KOPT-K1 (cell line): Measurements from ENCODE around the gene ATXN2L.
"Not testable (repeated sequence)": the region's sequence is repeated elsewhere in the genome, so short reads cannot be mapped to it uniquely, and the experiment has no call there.

Experiments
- H3K27ac ChIP-seq: fragments of 200-600 bp; sonication (generic); 2 replicates; pipeline ENCODE4 v1.5.1; 2016; ENCODE audit warnings: antibody characterized with exemption, mild to moderate bottlenecking, low read depth, low read length; ENCODE audit not compliant: poor library complexity, severe bottlenecking
- H3K36me3 ChIP-seq: fragments of 200-600 bp; sonication (generic); 2 replicates; pipeline ENCODE4 v1.5.1; 2017; ENCODE audit warnings: antibody characterized with exemption, mild to moderate bottlenecking, low read length, moderate library complexity; ENCODE audit not compliant: insufficient read depth
- H3K9me3 ChIP-seq: fragments of 200-600 bp; sonication (generic); 2 replicates; pipeline ENCODE4 v1.5.1; 2017; ENCODE audit warnings: antibody characterized with exemption, low read length, mild to moderate bottlenecking; ENCODE audit not compliant: insufficient read depth, poor library complexity, severe bottlenecking

Gene ATXN2L, protein sequence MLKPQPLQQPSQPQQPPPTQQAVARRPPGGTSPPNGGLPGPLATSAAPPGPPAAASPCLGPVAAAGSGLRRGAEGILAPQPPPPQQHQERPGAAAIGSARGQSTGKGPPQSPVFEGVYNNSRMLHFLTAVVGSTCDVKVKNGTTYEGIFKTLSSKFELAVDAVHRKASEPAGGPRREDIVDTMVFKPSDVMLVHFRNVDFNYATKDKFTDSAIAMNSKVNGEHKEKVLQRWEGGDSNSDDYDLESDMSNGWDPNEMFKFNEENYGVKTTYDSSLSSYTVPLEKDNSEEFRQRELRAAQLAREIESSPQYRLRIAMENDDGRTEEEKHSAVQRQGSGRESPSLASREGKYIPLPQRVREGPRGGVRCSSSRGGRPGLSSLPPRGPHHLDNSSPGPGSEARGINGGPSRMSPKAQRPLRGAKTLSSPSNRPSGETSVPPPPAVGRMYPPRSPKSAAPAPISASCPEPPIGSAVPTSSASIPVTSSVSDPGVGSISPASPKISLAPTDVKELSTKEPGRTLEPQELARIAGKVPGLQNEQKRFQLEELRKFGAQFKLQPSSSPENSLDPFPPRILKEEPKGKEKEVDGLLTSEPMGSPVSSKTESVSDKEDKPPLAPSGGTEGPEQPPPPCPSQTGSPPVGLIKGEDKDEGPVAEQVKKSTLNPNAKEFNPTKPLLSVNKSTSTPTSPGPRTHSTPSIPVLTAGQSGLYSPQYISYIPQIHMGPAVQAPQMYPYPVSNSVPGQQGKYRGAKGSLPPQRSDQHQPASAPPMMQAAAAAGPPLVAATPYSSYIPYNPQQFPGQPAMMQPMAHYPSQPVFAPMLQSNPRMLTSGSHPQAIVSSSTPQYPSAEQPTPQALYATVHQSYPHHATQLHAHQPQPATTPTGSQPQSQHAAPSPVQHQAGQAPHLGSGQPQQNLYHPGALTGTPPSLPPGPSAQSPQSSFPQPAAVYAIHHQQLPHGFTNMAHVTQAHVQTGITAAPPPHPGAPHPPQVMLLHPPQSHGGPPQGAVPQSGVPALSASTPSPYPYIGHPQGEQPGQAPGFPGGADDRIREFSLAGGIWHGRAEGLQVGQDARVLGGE

GRCh38 chr16:28822520-28823290 lies at the start of gene ATXN2L:
Gene ATXN2L, plus strand, starts transcription at chr16:28822999. Its CDS starts 261 bp downstream, at chr16:28823260.
- peaks cover 43% of the 10 kb centered on the region for H3K36me3 ChIP-seq

GRCh38 chr16:28781697-28782096 lies 41.1 kb upstream of the ATXN2L start:
- H3K9me3 ChIP-seq, H3K36me3 ChIP-seq, H3K27ac ChIP-seq: not testable (repeated sequence)

More at GRCh38 chr16:28822520-28823290, at the start of gene ATXN2L:
- Histone ChIP-seq H3K27ac (peak within 1 kb of the TSS; percentile 100), H3K9me3 (no peaks in the 10 kb centered on the region)

DNA sequence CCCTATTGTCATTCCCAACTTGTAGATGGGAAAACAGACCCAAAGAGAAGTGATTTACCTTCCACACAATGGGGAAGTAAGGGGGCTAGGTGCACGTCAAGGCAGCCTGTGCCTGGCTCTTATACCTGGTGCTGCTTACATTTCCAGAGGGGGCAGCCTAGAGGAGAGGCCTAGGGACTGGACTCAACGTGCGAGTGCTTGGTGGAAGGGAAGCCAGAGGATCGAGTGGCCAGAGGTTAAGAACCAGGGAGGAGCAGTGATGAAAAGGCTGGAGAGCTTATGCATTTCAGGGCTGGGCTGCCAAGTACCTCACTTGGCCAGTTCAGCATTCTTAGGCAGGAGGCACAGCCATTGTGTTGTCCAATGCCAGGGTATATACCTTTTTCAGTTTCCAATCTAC lies 40.4 kb upstream of the ATXN2L start:
- H3K27ac ChIP-seq, H3K9me3 ChIP-seq, H3K36me3 ChIP-seq: not testable (repeated sequence)

DNA sequence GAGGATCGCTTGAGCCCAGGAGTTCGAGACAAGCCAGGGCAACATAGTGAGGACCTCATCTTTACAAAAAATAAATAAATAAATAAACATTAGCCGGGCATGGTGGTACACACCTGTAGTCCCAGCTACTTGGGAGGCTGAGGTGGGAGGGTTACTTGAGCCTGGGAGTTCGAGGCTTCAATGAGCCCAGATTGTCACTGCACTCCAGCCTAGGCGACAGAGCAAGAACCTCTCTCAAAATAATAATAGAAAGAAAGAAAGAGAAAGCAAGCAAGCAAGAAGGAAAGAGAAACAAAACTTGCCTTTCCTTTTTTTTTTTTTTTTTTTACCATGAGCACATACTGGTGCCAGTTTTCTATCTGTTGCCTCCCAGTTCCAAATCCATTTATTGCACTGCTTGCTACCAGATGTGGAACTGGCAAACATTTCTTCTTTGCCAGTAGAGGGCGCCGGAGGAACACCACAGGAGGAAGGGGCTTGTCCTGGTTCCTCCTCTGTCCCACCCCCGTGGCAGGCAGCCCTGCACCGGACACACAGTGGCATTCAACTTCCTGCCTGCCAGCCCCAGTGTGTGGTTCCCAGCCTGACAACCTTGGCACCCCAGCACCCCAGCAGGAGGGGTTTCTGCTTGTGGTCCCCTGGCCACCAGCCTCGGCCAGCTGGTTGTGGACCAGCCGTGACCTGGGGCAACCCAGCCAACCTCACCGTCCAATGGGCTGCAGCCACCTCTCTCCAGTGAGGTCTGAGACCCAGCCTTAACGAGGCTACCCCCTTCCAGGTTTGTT lies 20.4 kb upstream of the ATXN2L start:
- H3K36me3 ChIP-seq, H3K27ac ChIP-seq, H3K9me3 ChIP-seq: not testable (repeated sequence)

- H3K9me3 ChIP-seq, H3K36me3 ChIP-seq, H3K27ac ChIP-seq: not testable (repeated sequence)
These were observed 15.2 kb upstream of the ATXN2L start for GRCh38 chr16:28807445-28808120.

GRCh38 chr16:28820016-28820415 lies 2.8 kb upstream of the ATXN2L start:
- H3K9me3 ChIP-seq = no peaks in the 10 kb centered on the region
- H3K36me3 ChIP-seq = peaks cover 17% of the 10 kb centered on the region
- H3K27ac ChIP-seq = no peak overlapping the region

GRCh38 chr16:28820546-28820945 lies 2.3 kb upstream of the ATXN2L start:
- H3K9me3 ChIP-seq, H3K27ac ChIP-seq: not testable (repeated sequence)
- H3K36me3 ChIP-seq = peaks cover 22% of the 10 kb centered on the region

GRCh38 chr16:28821874-28822519 lies 802 bp upstream of the ATXN2L start:
- Histone ChIP-seq H3K36me3 (peaks cover 36% of the 10 kb centered on the region), H3K9me3 (no peaks in the 10 kb centered on the region), H3K27ac (peak overlapping the region; percentile 100)

DNA sequence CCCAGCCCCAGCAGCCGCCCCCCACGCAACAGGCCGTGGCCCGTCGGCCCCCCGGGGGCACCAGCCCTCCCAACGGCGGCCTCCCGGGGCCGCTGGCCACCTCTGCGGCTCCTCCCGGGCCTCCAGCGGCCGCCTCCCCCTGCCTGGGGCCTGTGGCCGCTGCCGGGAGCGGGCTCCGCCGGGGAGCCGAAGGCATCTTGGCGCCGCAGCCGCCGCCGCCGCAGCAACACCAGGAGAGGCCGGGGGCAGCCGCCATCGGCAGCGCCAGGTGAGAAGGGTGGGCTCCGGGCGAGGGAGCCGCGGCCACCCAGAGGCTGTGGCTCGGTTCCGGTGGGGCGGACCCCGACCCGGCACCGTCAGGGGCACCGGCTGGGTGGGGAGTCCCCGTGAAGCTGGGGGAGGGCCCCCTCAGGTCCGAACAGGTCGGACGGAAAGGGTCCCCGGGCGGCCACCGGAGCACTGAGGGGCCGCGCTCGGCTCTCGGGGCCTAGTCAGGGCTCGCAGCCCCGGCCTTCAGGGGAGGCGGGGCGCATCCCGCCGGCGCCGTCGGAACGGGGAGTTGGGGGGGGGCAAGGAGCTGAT lies 583 bp downstream of the ATXN2L start:
- Histone ChIP-seq H3K36me3 (peaks cover 50% of the 10 kb centered on the region), H3K9me3 (no peaks in the 10 kb centered on the region), H3K27ac (peak overlapping the region; percentile 100)

DNA sequence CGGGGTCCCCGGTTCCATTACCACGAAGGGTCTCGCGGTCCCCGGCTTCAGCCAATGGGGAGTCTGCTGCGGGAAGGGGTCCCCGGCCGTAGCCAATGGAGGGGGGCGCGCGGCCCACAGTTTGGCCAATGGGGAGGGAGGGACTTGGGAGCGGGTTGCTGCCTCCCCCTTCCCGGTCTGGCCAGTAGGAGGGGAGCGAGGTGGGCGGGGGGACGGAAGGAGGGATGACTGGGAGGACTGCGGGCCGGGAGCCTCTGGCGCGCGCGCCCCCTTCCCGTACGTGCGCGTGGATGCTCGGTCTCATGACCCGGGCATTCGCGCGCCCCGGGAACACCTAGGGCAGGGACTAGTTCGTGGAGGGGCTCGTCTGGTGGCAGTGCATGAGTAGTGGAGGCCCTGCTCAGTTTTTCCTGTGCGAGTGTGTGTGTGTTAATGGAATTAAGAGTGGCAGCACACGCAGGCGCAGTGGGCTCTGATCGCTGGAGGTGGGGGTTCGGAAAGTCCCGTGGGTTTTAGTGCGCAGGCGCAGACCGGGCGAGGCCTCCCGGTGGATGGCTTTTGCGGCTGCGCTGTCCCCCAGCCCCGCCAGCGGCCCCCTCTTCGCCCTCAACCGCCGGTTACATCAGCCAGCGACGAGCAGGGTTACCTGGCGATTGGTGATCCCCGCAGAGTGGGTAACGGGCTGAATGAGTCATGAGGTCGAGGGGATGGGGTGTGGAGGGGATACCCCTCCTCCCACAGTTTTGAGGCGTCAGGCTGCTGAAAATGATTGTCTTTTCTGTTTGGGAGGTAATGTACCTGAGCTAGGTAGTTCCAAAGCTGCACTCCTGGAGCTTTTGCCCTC lies 1.3 kb downstream of the ATXN2L start:
- Histone ChIP-seq H3K36me3 (peaks cover 57% of the 10 kb centered on the region), H3K9me3 (no peaks in the 10 kb centered on the region), H3K27ac (peak overlapping the region; percentile 100)

- no peaks in the 10 kb centered on the region for H3K9me3 ChIP-seq
- peak overlapping the region; percentile 100 for H3K27ac ChIP-seq
- H3K36me3 ChIP-seq = peaks cover 62% of the 10 kb centered on the region
These were observed 1.8 kb downstream of the ATXN2L start for GRCh38 chr16:28824717-28824973.

GRCh38 chr16:28826141-28826540 lies 3.3 kb downstream of the ATXN2L start:
- H3K27ac ChIP-seq = no peak overlapping the region
- H3K9me3 ChIP-seq = no peaks in the 10 kb centered on the region
- peaks cover 68% of the 10 kb centered on the region for H3K36me3 ChIP-seq
